ENCODE measurements around the gene MYOM1. TPM values are rescaled to one million over a fixed set of nuclear protein-coding genes. Genes with fewer than 3 reads are reported as not detected.

MYOM1 gene
- total RNA-seq, 1 donor from 2014 or later, result 1.1 TPM

- H3K4me3 Mint-ChIP-seq (ENCODE audit: low read depth), result no peak overlapping the region
- no peak overlapping the region for H3K27ac Mint-ChIP-seq
- TF ChIP-seq, protein P1, sequence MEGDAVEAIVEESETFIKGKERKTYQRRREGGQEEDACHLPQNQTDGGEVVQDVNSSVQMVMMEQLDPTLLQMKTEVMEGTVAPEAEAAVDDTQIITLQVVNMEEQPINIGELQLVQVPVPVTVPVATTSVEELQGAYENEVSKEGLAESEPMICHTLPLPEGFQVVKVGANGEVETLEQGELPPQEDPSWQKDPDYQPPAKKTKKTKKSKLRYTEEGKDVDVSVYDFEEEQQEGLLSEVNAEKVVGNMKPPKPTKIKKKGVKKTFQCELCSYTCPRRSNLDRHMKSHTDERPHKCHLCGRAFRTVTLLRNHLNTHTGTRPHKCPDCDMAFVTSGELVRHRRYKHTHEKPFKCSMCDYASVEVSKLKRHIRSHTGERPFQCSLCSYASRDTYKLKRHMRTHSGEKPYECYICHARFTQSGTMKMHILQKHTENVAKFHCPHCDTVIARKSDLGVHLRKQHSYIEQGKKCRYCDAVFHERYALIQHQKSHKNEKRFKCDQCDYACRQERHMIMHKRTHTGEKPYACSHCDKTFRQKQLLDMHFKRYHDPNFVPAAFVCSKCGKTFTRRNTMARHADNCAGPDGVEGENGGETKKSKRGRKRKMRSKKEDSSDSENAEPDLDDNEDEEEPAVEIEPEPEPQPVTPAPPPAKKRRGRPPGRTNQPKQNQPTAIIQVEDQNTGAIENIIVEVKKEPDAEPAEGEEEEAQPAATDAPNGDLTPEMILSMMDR (IDR thresholded peaks at IDR 0.05; ENCODE audit: unreplicated experiment), result no peak
- H3K4me1 Mint-ChIP-seq (ENCODE audit: low read depth), result peaks cover 13% of the 10 kb centered on the region
- no peaks in the 10 kb centered on the region for H3K9me3 Mint-ChIP-seq (ENCODE audit: low read depth)
- no peaks in the 10 kb centered on the region for H3K36me3 Mint-ChIP-seq (ENCODE audit: insufficient read depth)
- H3K27me3 Mint-ChIP-seq, result no peaks in the 10 kb centered on the region
- no peak for DNase-seq (ENCODE audit: low spot score, unreplicated experiment)
Measured at GRCh38 chr18:3170441-3171161, 49.2 kb downstream of the MYOM1 start.

GRCh38 chr18:3164381-3164780, 55.4 kb downstream of the MYOM1 start:
- H3K27ac Mint-ChIP-seq, result no peak overlapping the region
- TF ChIP-seq, protein P1 (IDR thresholded peaks at IDR 0.05; ENCODE audit: unreplicated experiment), result no peak
- H3K27me3 Mint-ChIP-seq, result no peaks in the 10 kb centered on the region
- no peaks in the 10 kb centered on the region for H3K36me3 Mint-ChIP-seq (ENCODE audit: insufficient read depth)
- H3K9me3 Mint-ChIP-seq (ENCODE audit: low read depth), result no peaks in the 10 kb centered on the region
- DNase-seq (ENCODE audit: low spot score, unreplicated experiment), result no peak
- H3K4me1 Mint-ChIP-seq (ENCODE audit: low read depth), result no peaks in the 10 kb centered on the region
- H3K4me3 Mint-ChIP-seq (ENCODE audit: low read depth), result no peak overlapping the region

GRCh38 chr18:3163968-3164367, 55.8 kb downstream of the MYOM1 start:
- no peaks in the 10 kb centered on the region for H3K27me3 Mint-ChIP-seq
- TF ChIP-seq, protein P1 (IDR thresholded peaks at IDR 0.05; ENCODE audit: unreplicated experiment), result no peak

DNA sequence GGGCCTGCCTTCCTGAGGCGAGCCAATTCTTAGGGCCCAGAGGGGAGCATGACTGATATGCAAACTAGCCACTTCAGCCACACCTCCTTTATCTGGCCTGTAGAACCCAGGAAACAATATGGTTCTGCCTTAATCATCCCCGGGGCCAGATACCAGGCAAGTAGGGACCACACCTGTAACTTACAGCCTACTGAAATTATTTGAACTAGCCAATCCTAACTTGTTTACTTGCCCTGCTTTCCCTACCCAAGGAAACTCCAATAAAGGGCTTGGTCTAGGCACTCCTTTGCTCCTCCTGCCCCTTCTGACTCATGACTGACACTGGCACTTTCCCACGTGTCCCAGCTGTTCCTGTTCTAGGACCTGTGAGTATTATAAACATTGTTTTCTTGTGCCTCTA, 57.6 kb downstream of the MYOM1 start:
- no peak overlapping the region for H3K27ac Mint-ChIP-seq
- no peaks in the 10 kb centered on the region for H3K9me3 Mint-ChIP-seq (ENCODE audit: low read depth)
- DNase-seq (ENCODE audit: low spot score, unreplicated experiment), result no peak
- no peaks in the 10 kb centered on the region for H3K27me3 Mint-ChIP-seq
- no peaks in the 10 kb centered on the region for H3K4me1 Mint-ChIP-seq (ENCODE audit: low read depth)
- TF ChIP-seq, protein P1 (IDR thresholded peaks at IDR 0.05; ENCODE audit: unreplicated experiment), result no peak
- H3K4me3 Mint-ChIP-seq (ENCODE audit: low read depth), result no peak overlapping the region
- H3K36me3 Mint-ChIP-seq (ENCODE audit: insufficient read depth), result no peaks in the 10 kb centered on the region

More at GRCh38 chr18:3163968-3164367, 55.8 kb downstream of the MYOM1 start:
- Mint-ChIP-seq H3K4me3 (ENCODE audit: low read depth) (no peak overlapping the region), H3K9me3 (ENCODE audit: low read depth) (no peaks in the 10 kb centered on the region), H3K4me1 (ENCODE audit: low read depth) (no peaks in the 10 kb centered on the region), H3K27ac (no peak overlapping the region), H3K36me3 (ENCODE audit: insufficient read depth) (no peaks in the 10 kb centered on the region)
- DNase-seq (ENCODE audit: low spot score, unreplicated experiment), result no peak

- no peaks in the 10 kb centered on the region for H3K36me3 Mint-ChIP-seq (ENCODE audit: insufficient read depth)
- H3K4me1 Mint-ChIP-seq (ENCODE audit: low read depth), result no peaks in the 10 kb centered on the region
- H3K9me3 Mint-ChIP-seq (ENCODE audit: low read depth), result no peaks in the 10 kb centered on the region
- H3K27ac Mint-ChIP-seq, result no peak overlapping the region
- H3K27me3 Mint-ChIP-seq, result no peaks in the 10 kb centered on the region
- TF ChIP-seq, protein P1 (IDR thresholded peaks at IDR 0.05; ENCODE audit: unreplicated experiment), result no peak
- no peak for DNase-seq (ENCODE audit: low spot score, unreplicated experiment)
- H3K4me3 Mint-ChIP-seq (ENCODE audit: low read depth), result no peak overlapping the region
Measured at GRCh38 chr18:3159830-3160229, 59.9 kb downstream of the MYOM1 start.

All from progenitor cell of endocrine pancreas (in vitro differentiated cells).